HG02759 (cell line): ENCODE data around the gene KCNAB2.
"Not testable (repeated sequence)": the region's sequence is repeated elsewhere in the genome, so short reads cannot be mapped to it uniquely, and the experiment has no call there.

Source experiments
- ATAC-seq: cut with Tn5 transposase; IDR thresholded peaks from one replicate; pipeline ENCODE4 v1.9.1; 2021; ENCODE audit warnings: mild to moderate bottlenecking, moderate library complexity; ENCODE audit not compliant: unreplicated experiment

The KCNAB2 gene

GRCh38 chr1:6052543-6053205, 7.0 kb downstream of the KCNAB2 start:
- no peak for ATAC-seq

- ATAC-seq = no peak
Measured at GRCh38 chr1:6053206-6053546, 7.5 kb downstream of the KCNAB2 start.

GRCh38 chr1:6054596-6054995, 8.9 kb downstream of the KCNAB2 start:
- no peak for ATAC-seq

GRCh38 chr1:6056572-6056948, 10.9 kb downstream of the KCNAB2 start:
- no peak for ATAC-seq

- ATAC-seq = no peak
Measured at GRCh38 chr1:6057170-6057845, 11.6 kb downstream of the KCNAB2 start.

- ATAC-seq = no peak
Measured at GRCh38 chr1:6059866-6060265, 14.2 kb downstream of the KCNAB2 start.

GRCh38 chr1:6062670-6063069, 17.0 kb downstream of the KCNAB2 start:
- no peak for ATAC-seq

GRCh38 chr1:6063532-6064053, 17.9 kb downstream of the KCNAB2 start:
- ATAC-seq = not testable (repeated sequence)

- no peak for ATAC-seq
Measured at GRCh38 chr1:6065093-6065858, 19.6 kb downstream of the KCNAB2 start.

- no peak for ATAC-seq
Measured at GRCh38 chr1:6066680-6067079, 21.0 kb downstream of the KCNAB2 start.

GRCh38 chr1:6068073-6068472, 22.4 kb downstream of the KCNAB2 start:
- ATAC-seq = no peak

GRCh38 chr1:6068932-6069331, 23.2 kb downstream of the KCNAB2 start:
- no peak for ATAC-seq

- no peak for ATAC-seq
Measured at GRCh38 chr1:6069573-6069972, 23.9 kb downstream of the KCNAB2 start.

GRCh38 chr1:6070450-6070974, 24.8 kb downstream of the KCNAB2 start:
- ATAC-seq = no peak

- ATAC-seq = no peak
Measured at GRCh38 chr1:6071219-6071618, 25.5 kb downstream of the KCNAB2 start.

GRCh38 chr1:6072774-6073479, 27.2 kb downstream of the KCNAB2 start:
- ATAC-seq = no peak

GRCh38 chr1:6073480-6074053, 27.9 kb downstream of the KCNAB2 start:
- ATAC-seq = no peak

- no peak for ATAC-seq
Measured at GRCh38 chr1:6074192-6074901, 28.7 kb downstream of the KCNAB2 start.

- ATAC-seq = no peak
Measured at GRCh38 chr1:6075748-6076147, 30.1 kb downstream of the KCNAB2 start.

- ATAC-seq = not testable (repeated sequence)
Measured at GRCh38 chr1:6077061-6077460, 31.4 kb downstream of the KCNAB2 start.
